GM18505 (cell line): ENCODE data around the gene HCK.

Experiments used
- ATAC-seq: cut with Tn5 transposase; IDR thresholded peaks from one replicate; pipeline ENCODE4 v1.9.1; 2021; ENCODE audit not compliant: unreplicated experiment
- POLR2A ChIP-seq: IDR thresholded peaks from 4 replicates; pipeline ENCODE4 v1.6.1; 2011; ENCODE audit warnings: borderline replicate concordance; ENCODE audit not compliant: insufficient read depth, insufficient read length; ENCODE audit errors: extremely low read depth

HCK gene

DNA sequence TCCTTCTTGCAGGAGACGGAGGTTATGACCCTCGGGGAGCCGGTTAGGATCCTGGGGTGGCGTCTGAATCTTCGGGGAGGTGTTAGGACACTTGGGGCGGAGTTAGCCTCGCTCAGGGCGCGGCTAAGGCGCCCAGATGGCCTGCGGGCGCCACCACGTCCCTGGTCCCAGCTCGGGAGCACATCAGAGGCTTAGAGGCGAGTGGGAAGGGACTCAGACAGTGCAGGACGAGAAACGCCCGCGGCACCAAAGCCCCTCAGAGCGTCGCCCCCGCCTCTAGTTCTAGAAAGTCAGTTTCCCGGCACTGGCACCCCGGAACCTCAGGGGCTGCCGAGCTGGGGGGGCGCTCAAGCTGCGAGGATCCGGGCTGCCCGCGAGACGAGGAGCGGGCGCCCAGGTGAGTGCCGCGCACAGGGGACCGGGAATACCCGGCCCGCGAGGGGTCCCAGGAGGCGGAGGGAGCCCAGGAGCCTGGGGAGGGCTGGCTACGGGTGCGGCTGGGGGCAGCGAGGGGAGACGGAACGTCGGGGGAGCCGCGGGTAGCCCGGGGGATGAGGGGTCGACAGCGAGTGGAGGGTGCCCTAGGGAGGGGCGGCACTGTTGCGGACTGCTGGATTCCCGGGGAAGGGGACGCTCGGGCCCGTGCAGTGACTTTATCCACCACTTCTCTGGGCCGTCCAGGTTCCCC is at the start of gene HCK:
HCK (plus strand) TSS at position 153 of the 688 bp plus-strand sequence.
- TF ChIP-seq POLR2A, result peak; percentile 61

DNA sequence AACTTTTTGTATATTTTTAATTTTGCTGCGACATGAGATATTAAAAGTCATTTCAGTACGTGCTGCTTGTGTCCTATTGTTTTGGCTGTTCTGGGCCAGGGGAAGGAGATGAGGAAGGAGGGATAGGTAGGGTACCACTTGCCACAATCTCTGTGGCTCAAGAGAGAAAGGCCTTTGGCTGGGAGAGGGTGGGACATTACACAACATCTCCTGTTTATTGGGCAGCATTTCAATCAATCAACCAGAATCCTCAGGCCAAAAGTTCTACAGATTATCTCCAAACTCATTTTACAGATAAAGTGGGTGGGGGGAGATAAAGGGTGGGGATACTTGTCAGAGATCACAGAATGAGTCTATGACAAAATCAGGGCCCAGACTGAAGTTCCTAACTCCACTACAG is 48.7 kb upstream of the HCK start:
- no peak for ATAC-seq

More for the DNA sequence above, at the start of gene HCK:
- no peak for ATAC-seq

GRCh38 chr20:32004963-32005362 is 47.1 kb upstream of the HCK start:
- ATAC-seq, result no peak

More for the DNA sequence above, 48.7 kb upstream of the HCK start:
- no peak for TF ChIP-seq POLR2A

DNA sequence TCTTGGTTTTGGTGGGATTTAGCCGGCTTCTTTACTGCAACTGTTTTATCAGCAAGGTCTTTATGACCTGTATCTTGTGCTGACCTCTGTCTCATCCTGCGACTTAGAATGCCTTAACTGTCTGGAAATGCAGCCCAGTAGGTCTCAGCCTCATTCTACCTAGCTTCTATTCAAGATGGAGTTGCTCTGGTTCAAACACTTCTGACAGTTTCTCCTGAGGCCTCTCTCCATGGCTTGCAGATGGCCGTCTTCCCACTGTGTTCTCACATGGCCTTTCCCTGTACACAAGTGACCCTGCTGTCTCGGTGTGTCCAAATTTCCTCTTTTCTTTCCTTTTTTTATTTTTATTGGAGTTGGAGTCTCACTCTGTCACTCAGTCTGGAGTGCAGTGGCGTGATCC is 46.0 kb upstream of the HCK start:
- no peak for TF ChIP-seq POLR2A
- no peak for ATAC-seq

More at GRCh38 chr20:32004963-32005362, 47.1 kb upstream of the HCK start:
- no peak for TF ChIP-seq POLR2A

DNA sequence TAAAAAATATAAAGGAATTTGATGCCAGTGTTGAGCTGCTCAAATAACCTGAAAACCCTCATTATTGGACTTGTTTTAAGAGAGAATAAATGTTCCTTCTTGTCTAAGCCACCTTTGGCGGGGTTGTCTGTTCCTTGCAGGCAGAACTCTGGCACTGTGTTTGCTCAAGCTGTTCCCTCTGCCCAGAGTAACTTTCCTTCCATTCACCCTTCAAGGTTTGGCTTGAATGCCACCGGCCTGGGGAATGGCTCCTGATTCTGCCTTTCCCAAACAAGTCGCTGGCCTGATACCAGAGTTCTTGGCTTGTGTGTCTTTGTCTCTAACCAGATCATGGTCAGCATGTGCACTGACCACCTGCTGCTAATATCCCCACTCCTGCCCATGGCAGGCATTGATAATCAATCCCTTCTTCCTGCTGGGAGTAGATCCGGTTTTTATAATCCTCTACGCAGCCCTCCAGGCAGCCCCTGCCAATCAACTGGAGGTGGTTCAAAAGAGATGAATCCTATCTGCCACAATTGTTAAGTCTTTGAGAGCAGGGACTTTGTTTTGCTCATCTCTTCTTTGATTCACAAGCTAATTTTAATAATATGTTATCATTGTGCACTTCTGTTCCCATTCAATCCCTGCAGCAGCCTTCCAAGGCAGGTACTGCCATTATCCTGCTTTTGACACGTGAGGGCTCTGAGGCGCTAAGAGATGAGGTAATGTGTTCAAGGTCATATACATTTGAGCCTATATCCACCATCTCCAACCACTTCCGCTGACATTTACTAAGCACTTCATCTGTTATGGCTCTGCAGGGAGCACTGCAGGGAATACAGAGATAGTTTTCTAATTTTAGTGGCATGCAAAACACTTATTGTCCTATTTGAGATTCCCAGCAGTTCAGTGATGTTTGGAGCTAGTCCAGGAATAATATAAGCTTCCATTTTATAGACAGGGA is 44.9 kb upstream of the HCK start:
- ATAC-seq, result no peak
- TF ChIP-seq POLR2A, result no peak

DNA sequence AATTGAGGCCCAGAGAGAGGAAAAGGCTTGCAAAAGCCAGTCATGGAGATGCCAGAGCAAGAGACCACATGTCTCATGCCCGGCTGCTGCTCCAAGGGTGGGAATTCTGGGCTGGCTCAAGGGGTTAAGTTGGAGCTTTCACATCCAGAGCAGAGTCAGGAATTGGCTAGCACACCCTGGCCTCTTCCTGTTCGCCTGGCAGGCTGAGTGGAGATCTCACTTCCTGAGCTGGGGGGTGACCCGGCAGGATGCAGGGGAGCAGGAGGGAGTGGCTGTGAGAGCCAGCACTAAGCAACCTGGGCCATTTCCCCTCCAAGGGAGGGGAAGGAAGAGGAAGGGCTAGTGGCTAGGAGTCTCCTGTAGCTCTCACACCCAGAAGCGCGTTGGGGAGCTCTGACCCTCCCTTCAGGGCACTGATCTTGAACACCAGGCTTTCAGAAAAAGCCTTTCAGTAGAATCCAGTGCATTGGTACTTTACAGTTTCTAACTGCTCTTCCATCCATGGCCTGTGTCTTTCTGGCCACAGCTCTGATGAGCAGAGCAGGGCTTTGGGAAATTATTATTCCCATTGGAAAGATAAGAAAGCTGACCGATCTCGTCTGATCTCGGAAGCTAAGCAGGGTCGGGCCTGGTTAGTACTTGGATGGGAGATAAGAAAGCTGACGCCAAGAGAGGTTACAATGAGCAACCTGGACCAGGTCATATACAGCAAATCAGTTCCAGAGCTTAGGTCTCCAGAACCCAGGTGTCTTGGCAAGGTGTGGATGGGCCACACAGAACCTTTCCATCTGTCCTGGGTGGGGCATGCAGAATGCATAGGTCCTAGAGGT is 44.0 kb upstream of the HCK start:
- no peak for TF ChIP-seq POLR2A

DNA sequence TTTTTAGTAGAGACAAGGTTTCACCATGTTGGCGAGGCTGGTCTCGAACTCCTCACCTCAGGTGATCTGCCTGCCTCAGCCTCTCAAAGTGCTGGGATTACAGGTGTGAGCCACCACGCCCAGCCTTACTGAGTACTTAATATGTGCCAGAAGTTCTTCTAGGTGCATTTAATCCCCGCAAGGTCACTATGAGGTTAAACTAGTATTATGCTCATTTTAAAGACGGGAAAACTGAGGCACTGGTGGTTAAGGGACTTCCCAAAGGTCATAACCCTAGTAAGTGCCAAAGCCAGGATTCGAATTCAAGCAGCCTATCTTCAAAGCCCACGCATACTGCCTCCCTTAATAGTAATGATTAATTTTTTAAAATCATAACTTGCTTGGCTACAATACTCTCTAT is 42.5 kb upstream of the HCK start:
- ATAC-seq, result no peak
- TF ChIP-seq POLR2A, result no peak

More for the DNA sequence above, 44.0 kb upstream of the HCK start:
- no peak for ATAC-seq

GRCh38 chr20:32010101-32010500 is 41.9 kb upstream of the HCK start, which contains the start of gene CCM2L:
TSS of gene CCM2L (plus strand) at chr20:32010438. CDS start at chr20:32010455, 17 bp downstream.
- no peak for TF ChIP-seq POLR2A
- ATAC-seq, result no peak

DNA sequence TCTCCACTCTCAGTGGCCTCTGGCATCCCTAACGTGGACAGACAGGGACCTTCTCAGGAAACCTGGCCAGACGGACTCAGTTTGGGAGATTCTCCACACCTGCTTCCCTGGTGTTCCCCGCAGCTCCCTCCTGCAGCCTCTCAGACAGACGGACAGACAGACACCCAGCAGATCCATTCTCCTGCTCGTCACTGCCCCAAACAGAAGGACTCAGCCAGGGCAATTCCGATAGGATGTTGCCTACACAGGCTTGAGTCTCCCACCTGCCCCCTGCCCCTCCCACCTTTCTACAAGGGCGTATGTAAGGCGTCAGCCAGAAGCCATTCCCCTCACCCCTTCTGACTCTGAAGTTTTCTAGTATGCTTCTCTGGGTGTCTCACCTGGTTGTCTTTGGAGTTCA is 41.4 kb upstream of the HCK start:
- TF ChIP-seq POLR2A, result no peak
- no peak for ATAC-seq

DNA sequence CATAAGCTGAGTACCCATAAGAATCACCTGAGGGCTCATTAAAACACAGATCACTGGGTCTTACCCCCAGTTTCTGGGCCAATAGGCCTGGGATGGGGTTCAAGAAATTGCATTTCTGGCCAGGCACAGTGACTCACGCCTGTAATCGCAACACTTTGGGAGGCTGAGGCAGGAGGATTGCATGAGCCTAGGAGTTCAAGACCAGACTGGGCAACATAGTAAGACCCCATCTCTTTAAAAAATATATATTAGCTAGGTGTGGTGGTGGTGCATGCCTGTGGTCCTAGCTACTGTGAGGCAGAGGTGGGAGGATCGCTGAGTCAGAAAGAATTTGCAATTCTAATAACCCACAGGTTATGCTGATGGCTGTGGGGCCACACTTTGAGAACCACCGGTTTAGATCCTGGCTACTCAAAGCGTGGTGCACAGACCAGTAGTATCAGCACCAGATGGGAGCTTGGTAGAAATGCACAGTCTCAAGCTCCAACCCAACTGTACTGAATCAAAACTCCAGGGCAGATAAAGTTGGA is 39.8 kb upstream of the HCK start:
- TF ChIP-seq POLR2A, result no peak
- no peak for ATAC-seq

DNA sequence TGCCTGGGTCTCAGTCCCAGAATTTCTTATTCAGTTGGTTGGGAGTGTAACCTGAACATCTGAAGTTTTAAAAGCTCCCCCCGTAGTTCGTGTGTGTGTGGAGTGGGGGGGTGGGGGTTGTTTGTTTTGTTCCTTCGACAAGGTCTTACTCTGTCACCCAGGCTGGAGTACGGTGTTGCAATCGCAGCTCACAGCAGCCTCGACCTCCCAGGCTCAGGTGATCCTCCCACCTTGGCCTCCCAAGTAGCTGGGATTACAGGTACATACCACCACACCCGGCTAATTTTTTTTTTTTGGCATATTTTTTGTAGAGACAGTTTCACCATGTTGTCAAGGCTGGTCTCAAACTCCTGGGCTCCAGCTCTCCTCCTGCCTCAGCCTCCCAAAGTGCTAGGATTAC is 38.7 kb upstream of the HCK start:
- no peak for TF ChIP-seq POLR2A
- ATAC-seq, result no peak

GRCh38 chr20:32017711-32018251 is 34.3 kb upstream of the HCK start:
- ATAC-seq, result no peak
- TF ChIP-seq POLR2A, result no peak
